Measurements from ENCODE around the gene A4GALT.

Gene A4GALT

GRCh38 chr22:42646569-42647525 is 73.8 kb downstream of the A4GALT start:
- DNase-seq = no peak

- no peak for DNase-seq
These were observed 74.6 kb downstream of the A4GALT start for GRCh38 chr22:42645938-42646568.

DNA sequence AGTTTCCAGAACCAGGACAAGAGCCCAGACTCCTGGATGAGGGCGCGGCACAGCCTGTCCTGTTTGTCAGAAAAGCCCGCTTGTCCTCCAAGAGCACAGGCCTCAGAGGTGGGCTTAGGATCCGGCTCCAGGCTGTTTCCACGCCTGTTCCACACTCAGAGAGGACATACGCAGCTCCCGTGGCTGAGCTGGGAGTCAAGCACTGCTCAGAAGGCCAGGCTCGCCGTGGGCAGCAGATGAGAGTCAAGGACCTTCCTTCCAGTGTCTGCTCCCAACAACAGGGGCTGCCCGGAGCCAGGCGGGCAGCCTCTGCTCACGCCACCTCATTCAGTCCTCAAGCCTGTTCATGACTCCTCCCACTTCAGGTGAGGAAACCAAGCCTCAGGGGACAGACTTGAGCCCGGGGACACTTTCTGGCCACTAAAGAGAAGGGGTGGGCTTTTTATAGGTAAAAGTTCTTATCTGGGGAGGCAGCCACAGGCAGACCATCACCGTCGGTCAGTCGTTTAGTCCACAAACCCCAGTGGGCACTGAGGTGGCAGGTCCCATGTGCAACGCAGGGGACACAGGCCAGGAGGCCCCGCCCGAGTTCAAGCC is 75.2 kb downstream of the A4GALT start:
- no peak for DNase-seq

DNA sequence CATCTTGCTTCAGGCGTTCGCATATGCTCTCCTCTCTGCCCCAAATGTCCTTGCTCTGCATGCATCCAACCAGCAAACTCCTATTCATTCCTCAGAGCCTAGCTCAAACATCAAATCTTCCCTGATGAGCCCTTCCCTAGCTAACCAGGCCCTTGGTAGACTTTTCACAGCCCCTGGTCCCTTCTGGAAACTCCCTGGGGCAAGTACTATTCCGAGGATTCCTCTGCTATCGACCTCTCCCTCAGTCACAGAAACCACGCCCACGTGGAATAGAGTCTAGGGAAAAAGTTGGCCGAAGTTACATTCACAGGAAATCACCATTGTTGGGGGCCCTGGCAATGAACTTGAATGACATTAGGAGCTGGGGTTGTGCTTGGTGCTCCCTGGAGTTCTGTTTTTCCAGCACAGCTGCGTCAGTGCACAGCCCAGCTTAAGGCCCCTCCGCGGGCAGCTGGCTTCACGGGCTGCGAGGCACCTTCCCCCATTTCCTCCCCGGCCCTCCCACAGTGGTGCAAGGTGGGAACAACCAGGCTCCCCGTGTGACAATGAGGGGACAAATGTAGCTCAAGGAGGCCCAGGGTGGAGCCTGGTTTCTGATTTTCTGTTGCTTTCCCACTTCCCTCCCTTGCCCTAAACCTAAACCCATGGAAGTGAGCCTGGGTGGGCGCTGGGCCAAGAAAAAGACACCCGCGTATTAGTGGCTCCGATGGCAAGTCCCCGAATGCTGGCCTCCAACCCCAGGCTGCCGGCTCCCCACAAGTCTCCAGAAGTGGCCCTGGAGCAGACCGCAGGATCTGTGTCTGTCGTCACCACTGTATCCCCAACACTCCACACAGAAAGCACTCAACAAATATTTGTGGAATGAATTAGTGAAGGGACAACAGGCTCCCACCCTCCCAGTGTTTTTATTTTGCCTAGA is 76.0 kb downstream of the A4GALT start:
- DNase-seq = peak; percentile 45

GRCh38 chr22:42643634-42644421 is 76.8 kb downstream of the A4GALT start:
- no peak for DNase-seq

DNA sequence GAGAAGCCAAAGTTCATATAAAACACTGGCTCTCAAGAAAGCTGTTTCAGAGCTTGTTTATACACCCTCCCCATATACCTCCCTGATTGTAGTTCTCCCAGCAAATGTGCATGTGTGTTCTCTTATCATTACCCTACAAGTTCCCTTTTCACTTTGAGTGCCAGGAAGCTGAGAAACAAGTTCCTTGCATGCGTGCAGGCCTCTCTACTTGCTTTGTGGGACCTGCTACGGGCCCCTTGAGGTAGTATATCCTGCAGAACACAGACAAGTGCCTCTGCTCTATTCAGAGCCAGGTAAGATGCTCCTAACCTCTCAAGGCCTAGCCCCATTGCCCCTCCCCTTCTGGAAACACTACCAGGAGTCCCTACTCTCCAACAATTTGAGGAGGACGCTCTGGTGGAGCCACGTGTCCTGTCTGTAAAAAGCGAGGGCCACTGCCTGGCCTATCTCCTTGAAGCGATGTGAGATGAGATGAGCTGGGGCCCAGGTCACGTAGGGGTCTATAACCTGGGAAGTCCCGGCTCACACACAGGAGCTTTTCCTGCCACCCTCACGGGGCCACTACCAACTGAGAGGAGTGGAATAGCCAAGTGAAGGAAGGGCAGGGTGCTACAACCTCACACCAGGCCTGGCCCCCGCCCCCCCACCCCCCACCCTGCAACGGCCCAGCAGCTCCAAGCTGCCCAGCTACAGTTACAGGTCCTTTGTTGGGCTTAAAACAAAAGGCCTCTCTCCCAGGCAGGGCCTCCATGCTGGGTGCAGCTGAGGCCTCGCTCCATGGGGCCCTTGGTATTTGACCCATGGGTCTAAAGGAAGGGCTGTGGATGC is 77.7 kb downstream of the A4GALT start:
- DNase-seq = no peak
